Endothelial cell of umbilical vein (primary cell): ENCODE data around the gene CADPS. TPM values are rescaled to one million over a fixed set of nuclear protein-coding genes. Genes with fewer than 3 reads are reported as not detected.
A peak's percentile ranks its signal among the peaks of the same experiment; 100 is the strongest.
"Not testable (repeated sequence)": the region's sequence is repeated elsewhere in the genome, so short reads cannot be mapped to it uniquely, and the experiment has no call there.

ENCODE experiments used
- BruUV-seq: library from RNA; stranded (reverse); fragments of 400-500 nt; replicated peaks from 2 replicates; lab custom pipeline; 2021; lab: Mats Ljungman, UMichigan
- CTCF ChIA-PET: fragments of 300-600, 350-600 bp; sonication (Branson Sonifier 250); formaldehyde crosslinking; loops from one replicate; lab custom pipeline; 2021; ENCODE audit warnings: antibody characterized with exemption, inconsistent platforms; lab: Charles Lee
- POLR2A ChIA-PET: fragments of 300-600, 350-600 bp; sonication (Branson Sonifier 250); formaldehyde crosslinking; loops from one replicate; lab custom pipeline; 2021; ENCODE audit warnings: antibody characterized with exemption, inconsistent platforms; lab: Charles Lee
- DNase-seq: peaks from one replicate; pipeline ENCODE4 v3.0.0-alpha.2; 2011; ENCODE audit warnings: low read depth, low spot score
- FAIRE-seq: peaks from 2 replicates; lab custom pipeline; 2011; peaks lifted over from hg19 to GRCh38; lab: Jason Lieb, UNC
- H2AFZ ChIP-seq: 2 replicates; pipeline ENCODE4 v1.6.0; 2012; ENCODE audit warnings: low read depth, low read length, control low read depth, inconsistent platforms
- H3K27ac ChIP-seq: 2 replicates; pipeline ENCODE4 v1.5.1; 2011; ENCODE audit warnings: low read depth, mild to moderate bottlenecking, control low read depth, low read length, moderate library complexity; ENCODE audit not compliant: insufficient read depth
- H3K27me3 ChIP-seq, 2 experiments: 2 replicates each; pipeline versions ENCODE4 v1.6.0 to v1.6.1; 2011; ENCODE audit warnings: low read length in 2 of 2, mixed read lengths in 1 of 2; ENCODE audit not compliant: control insufficient read depth in 2 of 2, insufficient read depth in 2 of 2
- H3K36me3 ChIP-seq, 2 experiments: 2 replicates in 1 of 2; 3 replicates in 1 of 2; pipeline ENCODE4 v1.5.1; 2011; ENCODE audit warnings: low read length in 2 of 2, mild to moderate bottlenecking in 1 of 2, moderate library complexity in 1 of 2; ENCODE audit not compliant: control insufficient read depth in 2 of 2, insufficient read depth in 2 of 2; ENCODE audit errors: extremely low read depth in 1 of 2
- H3K4me1 ChIP-seq: 3 replicates; pipeline ENCODE4 v1.5.1; 2011; ENCODE audit warnings: mild to moderate bottlenecking, low read length; ENCODE audit not compliant: control insufficient read depth, insufficient read depth; ENCODE audit errors: extremely low read depth
- H3K4me2 ChIP-seq: 2 replicates; pipeline ENCODE4 v1.6.1; 2011; ENCODE audit warnings: low read length, control low read depth, mixed read lengths; ENCODE audit not compliant: insufficient read depth
- H3K4me3 ChIP-seq, 3 experiments: fragments of 200-600 bp in 1 of 3; sonication (generic), shearing (Covaris generic) in 1 of 3; replicated peaks in 1 of 3; 2 replicates each; pipeline ENCODE4 v1.5.1; 2011 to 2016; ENCODE audit warnings: control low read depth in 3 of 3, low read length in 3 of 3, mild to moderate bottlenecking in 2 of 3, inconsistent platforms in 1 of 3, low read depth in 1 of 3, moderate library complexity in 1 of 3; ENCODE audit not compliant: insufficient read depth in 1 of 3
- H3K79me2 ChIP-seq: 2 replicates; pipeline ENCODE4 v1.6.0; 2012; ENCODE audit warnings: low read length, inconsistent platforms; ENCODE audit not compliant: control insufficient read depth, insufficient read depth
- H3K9ac ChIP-seq: replicated peaks from 2 replicates; pipeline ENCODE3; 2011; ENCODE audit warnings: low read length, control low read depth; ENCODE audit not compliant: insufficient read depth; ENCODE audit errors: extremely low read depth
- H3K9me1 ChIP-seq: replicated peaks from 3 replicates; pipeline ENCODE4 v1.6.0; 2011; ENCODE audit warnings: mild to moderate bottlenecking, low read length; ENCODE audit not compliant: control insufficient read depth, insufficient read depth; ENCODE audit errors: extremely low read depth
- H3K9me3 ChIP-seq: replicated peaks from 2 replicates; pipeline ENCODE4 v1.5.1; 2012; ENCODE audit warnings: low read length, inconsistent platforms; ENCODE audit not compliant: control insufficient read depth, insufficient read depth
- H4K20me1 ChIP-seq: replicated peaks from 2 replicates; pipeline ENCODE3; 2011; ENCODE audit warnings: mild to moderate bottlenecking, low read length; ENCODE audit not compliant: control insufficient read depth, insufficient read depth; ENCODE audit errors: extremely low read depth
- CTCF ChIP-seq, 2 donors: IDR thresholded peaks; 1 replicate in 1 of 2; 2 replicates in 1 of 2; pipeline ENCODE4 v1.5.1; 2011; ENCODE audit warnings: low read length in 2 of 2, mild to moderate bottlenecking in 2 of 2, moderate library complexity in 2 of 2, control low read depth in 1 of 2, inconsistent platforms in 1 of 2, low read depth in 1 of 2; ENCODE audit not compliant: insufficient read depth in 1 of 2; ENCODE audit errors: extremely low read depth in 1 of 2
- EZH2 ChIP-seq: IDR thresholded peaks from 2 replicates; pipeline ENCODE4 v1.6.1; 2012; ENCODE audit warnings: borderline replicate concordance, low read depth, mild to moderate bottlenecking, moderate library complexity, low read length, inconsistent platforms; ENCODE audit not compliant: severe bottlenecking
- FOS ChIP-seq: IDR thresholded peaks from 2 replicates; pipeline ENCODE4 v1.6.1; 2011; ENCODE audit warnings: mild to moderate bottlenecking, low read length, moderate library complexity, borderline replicate concordance; ENCODE audit not compliant: insufficient read depth
- JUN ChIP-seq: IDR thresholded peaks from 2 replicates; pipeline ENCODE4 v1.6.1; 2011; ENCODE audit warnings: borderline replicate concordance, low read depth; ENCODE audit not compliant: insufficient read length, insufficient read depth
- MAX ChIP-seq: IDR thresholded peaks from 2 replicates; pipeline ENCODE4 v1.6.1; 2011; ENCODE audit not compliant: insufficient read depth, insufficient read length
- MYC ChIP-seq: IDR thresholded peaks from one replicate; pipeline ENCODE4 v1.6.1; 2011; ENCODE audit warnings: mild to moderate bottlenecking, low read depth, low read length
- POLR2A ChIP-seq: IDR thresholded peaks from 2 replicates; pipeline ENCODE4 v1.6.1; 2012; ENCODE audit warnings: low read depth, mild to moderate bottlenecking, control low read depth, low read length
- POLR2AphosphoS5 ChIP-seq: IDR thresholded peaks from 2 replicates; pipeline ENCODE4 v1.6.1; 2012; ENCODE audit warnings: low read depth, mild to moderate bottlenecking, control low read depth, low read length, moderate library complexity; ENCODE audit not compliant: insufficient read depth
- dilution Hi-C: fragments of 300-500 bp; cut with MboI; formaldehyde crosslinking; loops from one replicate; pipeline ENCODE4 v1.15.0; 2019; ENCODE audit warnings: low sequenced_read_pairs; ENCODE audit not compliant: extremely low pct_ligation_motif_present
- intact Hi-C: fragments of 100-400 bp; cut with micrococcal nuclease; formaldehyde crosslinking; loops from one replicate; pipeline ENCODE4 v1.10.0; 2022
- polyA plus RNA-seq, 4 experiments: library from polyadenylated mRNA; depleted of rRNA in 3 of 4; stranded (reverse) in 3 of 4; unstranded in 1 of 4; fragments of >200 nt; gene quantifications; 2 replicates each; pipeline versions ENCODE4 v1.2.1 to v1.2.3, GENCODE V29; 2011 to 2012; ENCODE audit warnings: missing spikeins in 1 of 4
- total RNA-seq: library from RNA; stranded (reverse); gene quantifications from 2 replicates; pipeline ENCODE4 v1.2.3, GENCODE V29; 2021

CADPS gene
- total and polyA plus RNA-seq, 2 donors (not counting 3 experiments of a cell fraction or from before 2014, with no cell fraction given) = not detected

- Histone ChIP-seq H3K9me3 (no peaks in the 10 kb centered on the region), H3K79me2 (no peaks in the 10 kb centered on the region), H3K4me1 (peaks cover 23% of the 10 kb centered on the region), H3K4me3 (no peak overlapping the region), H3K27ac (no peak overlapping the region), H4K20me1 (no peaks in the 10 kb centered on the region), H3K9ac (no peak overlapping the region), H3K27me3 (no peaks in the 10 kb centered on the region), H2AFZ (no peak overlapping the region), H3K9me1 (no peaks in the 10 kb centered on the region), H3K4me2 (no peak overlapping the region), H3K36me3 (no peaks in the 10 kb centered on the region)
- ChIA-PET CTCF (interaction anchor here (1.5 kb wide), 1 partner anchor 22 kb away, joined by 7 read pairs; no protein-coding TSS in a partner anchor), POLR2A (no interaction called here)
- no peak for DNase-seq
- intact Hi-C loops (no loop called here), dilution Hi-C loops (no loop called here)
- FAIRE-seq = no peak
- TF ChIP-seq EZH2 = no peak
- no peak for TF ChIP-seq POLR2AphosphoS5
- TF ChIP-seq FOS = no peak
- TF ChIP-seq JUN = no peak
- TF ChIP-seq MYC = no peak
- no peak for TF ChIP-seq CTCF (IDR thresholded peaks at IDR 0.05; ENCODE audit: extremely low read depth in 1 of 2, insufficient read depth in 1 of 2, low read depth in 1 of 2, low read length in 2 of 2)
- no peak for TF ChIP-seq POLR2A
- no peak for TF ChIP-seq MAX
- no TSS peak for BruUV-seq
Measured at GRCh38 chr3:62582495-62583172, 292.6 kb downstream of the CADPS start.

GRCh38 chr3:62580485-62580884, 294.7 kb downstream of the CADPS start:
- H2AFZ ChIP-seq, H3K36me3 ChIP-seq, intact Hi-C loops, H3K4me2 ChIP-seq, H3K9me3 ChIP-seq, POLR2A ChIA-PET, H3K4me1 ChIP-seq, H3K79me2 ChIP-seq, DNase-seq, H3K9ac ChIP-seq, H3K27me3 ChIP-seq, H4K20me1 ChIP-seq, H3K9me1 ChIP-seq, BruUV-seq, H3K27ac ChIP-seq, H3K4me3 ChIP-seq, dilution Hi-C loops: not testable (repeated sequence)
- CTCF ChIA-PET = interaction anchor here (0.7 kb wide), 1 partner anchor 131 kb away, joined by 3 read pairs; no protein-coding TSS in a partner anchor
- peak; percentile 26 for FAIRE-seq
